OCI-LY3 (cell line): ENCODE data around the gene IP6K2.

Source experiments
- H2AFZ ChIP-seq: fragments of 200-600, 300-600 bp; shearing (Covaris generic); 2 replicates; pipeline ENCODE4 v1.6.0; 2014; ENCODE audit warnings: antibody characterized with exemption, low read depth, low read length
- H3K27ac ChIP-seq: fragments of 200-600, 300-600 bp; sonication (generic); 2 replicates; pipeline ENCODE4 v1.5.1; 2014; ENCODE audit warnings: mild to moderate bottlenecking, low read length, moderate library complexity, mixed read lengths
- H3K27me3 ChIP-seq: fragments of 200-600, 300-600 bp; sonication (generic); 2 replicates; pipeline ENCODE4 v1.6.1; 2014; ENCODE audit warnings: low read depth, low read length, mixed read lengths
- H3K36me3 ChIP-seq: fragments of 200-600, 300-600 bp; sonication (generic); replicated peaks from 2 replicates; pipeline ENCODE3; 2014; ENCODE audit warnings: low read depth, low read length, mixed read lengths
- H3K4me1 ChIP-seq: fragments of 300-600, 200-600 bp; sonication (generic); 2 replicates; pipeline ENCODE4 v1.6.1; 2014; ENCODE audit warnings: low read length, mixed read lengths
- H3K4me2 ChIP-seq: fragments of 200-600, 300-600 bp; sonication (generic); 2 replicates; pipeline ENCODE4 v1.6.1; 2014; ENCODE audit warnings: low read length, mixed read lengths
- H3K4me3 ChIP-seq: fragments of 300-600, 200-600 bp; sonication (generic); 2 replicates; pipeline ENCODE4 v1.5.1; 2014; ENCODE audit warnings: antibody characterized with exemption, mild to moderate bottlenecking, low read length, moderate library complexity
- H3K79me2 ChIP-seq: fragments of 300-600, 200-600 bp; shearing (Covaris generic); 2 replicates; pipeline ENCODE4 v1.6.1; 2014; ENCODE audit warnings: mild to moderate bottlenecking, low read length, mixed read lengths
- H3K9ac ChIP-seq: fragments of 300-600, 200-600 bp; shearing (Covaris generic); 2 replicates; pipeline ENCODE4 v1.6.0; 2014; ENCODE audit warnings: mild to moderate bottlenecking, low read length, moderate library complexity
- H3K9me3 ChIP-seq: fragments of 200-600, 300-600 bp; shearing (Covaris generic); 2 replicates; pipeline ENCODE4 v1.6.1; 2014; ENCODE audit warnings: low read length, mixed read lengths; ENCODE audit not compliant: insufficient read depth
- H4K20me1 ChIP-seq: fragments of 200-600, 300-600 bp; sonication (generic); 2 replicates; pipeline ENCODE4 v1.6.1; 2016; ENCODE audit warnings: low read length, mixed read lengths; ENCODE audit not compliant: insufficient read depth
- CTCF ChIP-seq: fragments of 200-600, 300-600 bp; sonication (generic); IDR thresholded peaks from 2 replicates; pipeline ENCODE4 v1.5.1; 2014; ENCODE audit warnings: antibody characterized with exemption, low read length, low read depth
- EZH2phosphoT487 ChIP-seq: fragments of 200-600 bp; shearing (Covaris generic); IDR thresholded peaks from 2 replicates; pipeline ENCODE4 v1.6.1; 2018; ENCODE audit warnings: antibody characterized with exemption, mixed run types, low read depth

The IP6K2 gene

DNA sequence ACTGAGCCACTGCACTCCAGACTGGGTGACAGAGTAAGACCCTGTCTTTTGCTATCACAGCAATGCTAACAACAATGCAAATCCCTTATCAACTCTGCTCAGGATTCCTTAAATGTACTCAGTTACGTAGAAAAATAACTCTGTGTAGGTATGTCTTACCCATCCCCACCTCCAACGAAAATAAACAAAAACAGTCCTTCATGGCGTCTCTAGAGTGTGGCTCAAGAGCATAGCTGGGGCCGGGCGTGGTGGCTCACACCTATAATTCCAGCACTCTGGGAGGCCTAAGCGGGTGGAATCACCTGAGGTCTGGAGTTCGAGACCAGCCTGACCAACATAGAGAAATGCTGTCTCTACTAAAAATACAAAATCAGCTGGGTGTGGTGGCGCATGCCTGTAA is 18.1 kb downstream of the IP6K2 start:
- H4K20me1 ChIP-seq = peaks cover 73% of the 10 kb centered on the region

GRCh38 chr3:48697952-48698351 is 19.1 kb downstream of the IP6K2 start:
- H3K27me3 ChIP-seq = no peaks in the 10 kb centered on the region
- H3K36me3 ChIP-seq = peaks cover 67% of the 10 kb centered on the region
- H2AFZ ChIP-seq = no peak overlapping the region
- no peak overlapping the region for H3K4me2 ChIP-seq
- H3K4me3 ChIP-seq = no peak overlapping the region
- H3K9me3 ChIP-seq = no peaks in the 10 kb centered on the region
- peaks cover 76% of the 10 kb centered on the region for H4K20me1 ChIP-seq
- no peak overlapping the region for H3K27ac ChIP-seq
- H3K4me1 ChIP-seq = no peaks in the 10 kb centered on the region
- no peak overlapping the region for H3K9ac ChIP-seq
- H3K79me2 ChIP-seq = peaks cover 89% of the 10 kb centered on the region
- TF ChIP-seq EZH2phosphoT487 (no peak), CTCF (peak; percentile 13; the same call in 1 of the 2 replicates)

More for the DNA sequence above, 18.1 kb downstream of the IP6K2 start:
- Histone ChIP-seq H3K27me3 (no peaks in the 10 kb centered on the region), H3K79me2 (peaks cover 94% of the 10 kb centered on the region), H3K9me3 (no peaks in the 10 kb centered on the region), H2AFZ (no peak overlapping the region), H3K27ac (no peak overlapping the region), H3K4me1 (no peaks in the 10 kb centered on the region), H3K36me3 (peaks cover 60% of the 10 kb centered on the region), H3K4me3 (no peak overlapping the region), H3K4me2 (no peak overlapping the region), H3K9ac (no peak overlapping the region)
- TF ChIP-seq CTCF = no peak
- TF ChIP-seq EZH2phosphoT487 = no peak

GRCh38 chr3:48696601-48697000 is 20.4 kb downstream of the IP6K2 start:
- Histone ChIP-seq H3K9me3 (no peaks in the 10 kb centered on the region), H3K79me2 (peaks cover 76% of the 10 kb centered on the region), H3K27me3 (no peaks in the 10 kb centered on the region), H4K20me1 (peaks cover 65% of the 10 kb centered on the region), H3K4me3 (no peak overlapping the region), H3K27ac (no peak overlapping the region), H3K36me3 (peaks cover 68% of the 10 kb centered on the region), H2AFZ (no peak overlapping the region), H3K4me1 (no peaks in the 10 kb centered on the region), H3K4me2 (no peak overlapping the region), H3K9ac (no peak overlapping the region)
- no peak for TF ChIP-seq CTCF
- no peak for TF ChIP-seq EZH2phosphoT487

GRCh38 chr3:48696156-48696555 is 20.9 kb downstream of the IP6K2 start:
- Histone ChIP-seq H3K4me1 (no peaks in the 10 kb centered on the region), H3K9me3 (no peaks in the 10 kb centered on the region), H2AFZ (no peak overlapping the region), H3K79me2 (peaks cover 72% of the 10 kb centered on the region), H3K27ac (no peak overlapping the region), H3K36me3 (peaks cover 71% of the 10 kb centered on the region), H3K4me3 (no peak overlapping the region), H3K9ac (no peak overlapping the region), H4K20me1 (peaks cover 65% of the 10 kb centered on the region), H3K4me2 (no peak overlapping the region), H3K27me3 (no peaks in the 10 kb centered on the region)
- TF ChIP-seq EZH2phosphoT487 (no peak), CTCF (no peak)
